K562 (cell line): ENCODE data around the gene THAP5. TPM values are rescaled to one million over a fixed set of nuclear protein-coding genes. Genes with fewer than 3 reads are reported as not detected.
A peak's percentile ranks its signal among the peaks of the same experiment; 100 is the strongest.

Experiments
- NFE2L1 ChIP-seq: fragments of 450-650 bp; IDR thresholded peaks from 2 replicates; pipeline ENCODE4 v1.6.1; 2016; ENCODE audit warnings: missing genetic modification characterization, low read depth, mild to moderate bottlenecking, missing compliant biosample characterization, moderate library complexity, borderline replicate concordance
- SMARCB1 ChIP-seq: IDR thresholded peaks from 2 replicates; pipeline ENCODE4 v1.6.1; 2011; ENCODE audit warnings: improper control_type of control experiment, low read depth; ENCODE audit not compliant: insufficient read length
- TRIM28 ChIP-seq: fragments of 450-650 bp; IDR thresholded peaks from 2 replicates; pipeline ENCODE4 v1.6.1; 2017
- ZFP1 ChIP-seq: fragments of 450-650 bp; formaldehyde crosslinking; IDR thresholded peaks from 2 replicates; pipeline ENCODE4 v1.4.0; 2020; ENCODE audit warnings: mild to moderate bottlenecking, mixed read lengths
- ZNF778 ChIP-seq: fragments of 450-650 bp; formaldehyde crosslinking; IDR thresholded peaks from 2 replicates; pipeline ENCODE4 v1.4.0; 2020; ENCODE audit warnings: mild to moderate bottlenecking, moderate library complexity
- ZSCAN29 ChIP-seq: fragments of 450-650 bp; IDR thresholded peaks from 2 replicates; pipeline ENCODE4 v1.6.1; 2017
- polyA plus RNA-seq, 8 experiments: library from polyadenylated mRNA; depleted of rRNA in 4 of 8; stranded (reverse) in 5 of 8; unstranded in 3 of 8; fragments of >200 nt; fragmentation: Nextera tagmentation in 2 of 8; fragmentation: Illumina TruSeq in 1 of 8; extraction: Ambion mirVana in 2 of 8; extraction: Trizol in 1 of 8; gene quantifications; 2 replicates each; pipeline versions ENCODE4 v1.2.1 to v1.2.3, GENCODE V29; 2011 to 2014; ENCODE audit warnings: inconsistent platforms in 1 of 8, missing spikeins in 1 of 8
- total RNA-seq, 7 experiments: library from RNA; depleted of rRNA in 6 of 7; stranded (reverse); fragments of >200 nt in 6 of 7; fragmentation: Illumina TruSeq in 2 of 7; extraction: Trizol in 2 of 7; gene quantifications; 2 replicates each; pipeline versions ENCODE4 v1.2.1 to v1.2.3, GENCODE V29; 2011 to 2021; ENCODE audit warnings: low replicate concordance in 1 of 7
- TF ChIP-seq, protein P1 (sequence below): fragments of 450-650 bp; formaldehyde crosslinking; IDR thresholded peaks from 2 replicates; pipeline ENCODE4 v1.4.0; 2020; ENCODE audit warnings: mild to moderate bottlenecking, moderate library complexity
- TF ChIP-seq, protein P2 (sequence below): fragments of 450-650 bp; formaldehyde crosslinking; IDR thresholded peaks from 2 replicates; pipeline ENCODE4 v1.4.0; 2020; ENCODE audit warnings: mild to moderate bottlenecking
- TF ChIP-seq, protein P3 (sequence below): fragments of 450-650 bp; IDR thresholded peaks from 2 replicates; pipeline ENCODE4 v1.6.1; 2018; ENCODE audit not compliant: partially characterized antibody
- TF ChIP-seq, protein P4 (sequence below), 2 experiments: fragments of 450-650 bp in 1 of 2; sonication (generic) in 1 of 2; formaldehyde crosslinking in 1 of 2; IDR thresholded peaks in 1 of 2; conservative IDR thresholded peaks in 1 of 2; 2 replicates each; pipeline versions ENCODE4 v1.6.1 to v1.8.1; 2016 to 2023; ENCODE audit warnings: mild to moderate bottlenecking in 2 of 2, moderate library complexity in 2 of 2, inconsistent platforms in 1 of 2, missing genetic modification reagents in 1 of 2
- TF ChIP-seq, protein P5 (sequence below), 2 experiments: fragments of 450-650 bp; formaldehyde crosslinking in 1 of 2; IDR thresholded peaks; 2 replicates each; pipeline versions ENCODE4 v1.4.0 to v1.6.1; 2014 to 2020; ENCODE audit warnings: mild to moderate bottlenecking in 2 of 2, borderline replicate concordance in 1 of 2, low read depth in 1 of 2

The THAP5 gene
- total and polyA plus RNA-seq, 9 of the 15 experiments (the other 6 are each of a cell fraction or from before 2014, with no cell fraction given): 16.5 to 58.1 (median 28.2) TPM

DNA sequence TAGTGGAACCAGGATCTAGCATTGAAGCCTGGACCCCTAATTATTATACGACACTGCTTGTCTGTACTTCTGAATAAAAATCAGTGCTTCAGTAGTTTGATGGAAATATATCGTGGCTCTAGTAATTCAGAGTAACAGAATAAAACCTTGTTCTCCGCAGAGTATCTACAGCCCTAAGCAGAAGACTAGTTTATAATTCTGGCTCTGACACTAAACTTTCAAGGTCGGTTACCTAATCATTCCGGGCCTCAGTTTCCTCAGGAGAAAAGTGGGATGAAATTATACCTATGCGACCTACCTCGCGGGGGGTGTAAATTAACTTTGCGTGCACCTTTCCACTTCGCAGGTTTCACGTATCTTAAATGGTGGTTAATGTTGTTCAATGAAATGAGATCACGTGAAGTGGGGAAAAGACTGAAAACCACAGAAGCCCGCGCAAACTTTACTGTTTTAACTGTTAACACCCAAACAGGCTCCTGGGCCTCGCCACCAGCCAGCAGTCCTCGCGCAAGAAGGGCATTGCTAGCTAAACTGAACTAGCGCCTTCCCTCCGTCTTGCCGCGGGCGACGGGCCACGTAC is 615 bp downstream of the THAP5 start (continued):
- 0 out of 2 replicates have a peak, but pooled peaks have one; percentile 16 for TF ChIP-seq ZSCAN29
- TF ChIP-seq, protein P1, sequence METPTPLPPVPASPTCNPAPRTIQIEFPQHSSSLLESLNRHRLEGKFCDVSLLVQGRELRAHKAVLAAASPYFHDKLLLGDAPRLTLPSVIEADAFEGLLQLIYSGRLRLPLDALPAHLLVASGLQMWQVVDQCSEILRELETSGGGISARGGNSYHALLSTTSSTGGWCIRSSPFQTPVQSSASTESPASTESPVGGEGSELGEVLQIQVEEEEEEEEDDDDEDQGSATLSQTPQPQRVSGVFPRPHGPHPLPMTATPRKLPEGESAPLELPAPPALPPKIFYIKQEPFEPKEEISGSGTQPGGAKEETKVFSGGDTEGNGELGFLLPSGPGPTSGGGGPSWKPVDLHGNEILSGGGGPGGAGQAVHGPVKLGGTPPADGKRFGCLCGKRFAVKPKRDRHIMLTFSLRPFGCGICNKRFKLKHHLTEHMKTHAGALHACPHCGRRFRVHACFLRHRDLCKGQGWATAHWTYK: peak; percentile 45; the same call in 1 of the 2 replicates
- TF ChIP-seq, protein P2, sequence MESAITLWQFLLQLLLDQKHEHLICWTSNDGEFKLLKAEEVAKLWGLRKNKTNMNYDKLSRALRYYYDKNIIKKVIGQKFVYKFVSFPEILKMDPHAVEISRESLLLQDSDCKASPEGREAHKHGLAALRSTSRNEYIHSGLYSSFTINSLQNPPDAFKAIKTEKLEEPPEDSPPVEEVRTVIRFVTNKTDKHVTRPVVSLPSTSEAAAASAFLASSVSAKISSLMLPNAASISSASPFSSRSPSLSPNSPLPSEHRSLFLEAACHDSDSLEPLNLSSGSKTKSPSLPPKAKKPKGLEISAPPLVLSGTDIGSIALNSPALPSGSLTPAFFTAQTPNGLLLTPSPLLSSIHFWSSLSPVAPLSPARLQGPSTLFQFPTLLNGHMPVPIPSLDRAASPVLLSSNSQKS: no peak
- TF ChIP-seq TRIM28: no peak
- TF ChIP-seq, protein P3, sequence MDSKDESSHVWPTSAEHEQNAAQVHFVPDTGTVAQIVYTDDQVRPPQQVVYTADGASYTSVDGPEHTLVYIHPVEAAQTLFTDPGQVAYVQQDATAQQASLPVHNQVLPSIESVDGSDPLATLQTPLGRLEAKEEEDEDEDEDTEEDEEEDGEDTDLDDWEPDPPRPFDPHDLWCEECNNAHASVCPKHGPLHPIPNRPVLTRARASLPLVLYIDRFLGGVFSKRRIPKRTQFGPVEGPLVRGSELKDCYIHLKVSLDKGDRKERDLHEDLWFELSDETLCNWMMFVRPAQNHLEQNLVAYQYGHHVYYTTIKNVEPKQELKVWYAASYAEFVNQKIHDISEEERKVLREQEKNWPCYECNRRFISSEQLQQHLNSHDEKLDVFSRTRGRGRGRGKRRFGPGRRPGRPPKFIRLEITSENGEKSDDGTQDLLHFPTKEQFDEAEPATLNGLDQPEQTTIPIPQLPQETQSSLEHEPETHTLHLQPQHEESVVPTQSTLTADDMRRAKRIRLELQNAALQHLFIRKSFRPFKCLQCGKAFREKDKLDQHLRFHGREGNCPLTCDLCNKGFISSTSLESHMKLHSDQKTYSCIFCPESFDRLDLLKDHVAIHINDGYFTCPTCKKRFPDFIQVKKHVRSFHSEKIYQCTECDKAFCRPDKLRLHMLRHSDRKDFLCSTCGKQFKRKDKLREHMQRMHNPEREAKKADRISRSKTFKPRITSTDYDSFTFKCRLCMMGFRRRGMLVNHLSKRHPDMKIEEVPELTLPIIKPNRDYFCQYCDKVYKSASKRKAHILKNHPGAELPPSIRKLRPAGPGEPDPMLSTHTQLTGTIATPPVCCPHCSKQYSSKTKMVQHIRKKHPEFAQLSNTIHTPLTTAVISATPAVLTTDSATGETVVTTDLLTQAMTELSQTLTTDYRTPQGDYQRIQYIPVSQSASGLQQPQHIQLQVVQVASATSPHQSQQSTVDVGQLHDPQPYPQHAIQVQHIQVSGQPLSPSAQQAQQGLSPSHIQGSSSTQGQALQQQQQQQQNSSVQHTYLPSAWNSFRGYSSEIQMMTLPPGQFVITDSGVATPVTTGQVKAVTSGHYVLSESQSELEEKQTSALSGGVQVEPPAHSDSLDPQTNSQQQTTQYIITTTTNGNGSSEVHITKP: no peak
- no peak for TF ChIP-seq ZFP1 (CRISPR knock-in tag)
- TF ChIP-seq, protein P4, sequence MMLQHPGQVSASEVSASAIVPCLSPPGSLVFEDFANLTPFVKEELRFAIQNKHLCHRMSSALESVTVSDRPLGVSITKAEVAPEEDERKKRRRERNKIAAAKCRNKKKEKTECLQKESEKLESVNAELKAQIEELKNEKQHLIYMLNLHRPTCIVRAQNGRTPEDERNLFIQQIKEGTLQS (IDR thresholded peaks at IDR 0.05): no peak
- TF ChIP-seq, protein P4 (CRISPR knock-in tag; conservative IDR thresholded peaks at IDR 0.05): no peak
- TF ChIP-seq NFE2L1: no peak
- TF ChIP-seq ZNF778: no peak
- TF ChIP-seq, protein P5, sequence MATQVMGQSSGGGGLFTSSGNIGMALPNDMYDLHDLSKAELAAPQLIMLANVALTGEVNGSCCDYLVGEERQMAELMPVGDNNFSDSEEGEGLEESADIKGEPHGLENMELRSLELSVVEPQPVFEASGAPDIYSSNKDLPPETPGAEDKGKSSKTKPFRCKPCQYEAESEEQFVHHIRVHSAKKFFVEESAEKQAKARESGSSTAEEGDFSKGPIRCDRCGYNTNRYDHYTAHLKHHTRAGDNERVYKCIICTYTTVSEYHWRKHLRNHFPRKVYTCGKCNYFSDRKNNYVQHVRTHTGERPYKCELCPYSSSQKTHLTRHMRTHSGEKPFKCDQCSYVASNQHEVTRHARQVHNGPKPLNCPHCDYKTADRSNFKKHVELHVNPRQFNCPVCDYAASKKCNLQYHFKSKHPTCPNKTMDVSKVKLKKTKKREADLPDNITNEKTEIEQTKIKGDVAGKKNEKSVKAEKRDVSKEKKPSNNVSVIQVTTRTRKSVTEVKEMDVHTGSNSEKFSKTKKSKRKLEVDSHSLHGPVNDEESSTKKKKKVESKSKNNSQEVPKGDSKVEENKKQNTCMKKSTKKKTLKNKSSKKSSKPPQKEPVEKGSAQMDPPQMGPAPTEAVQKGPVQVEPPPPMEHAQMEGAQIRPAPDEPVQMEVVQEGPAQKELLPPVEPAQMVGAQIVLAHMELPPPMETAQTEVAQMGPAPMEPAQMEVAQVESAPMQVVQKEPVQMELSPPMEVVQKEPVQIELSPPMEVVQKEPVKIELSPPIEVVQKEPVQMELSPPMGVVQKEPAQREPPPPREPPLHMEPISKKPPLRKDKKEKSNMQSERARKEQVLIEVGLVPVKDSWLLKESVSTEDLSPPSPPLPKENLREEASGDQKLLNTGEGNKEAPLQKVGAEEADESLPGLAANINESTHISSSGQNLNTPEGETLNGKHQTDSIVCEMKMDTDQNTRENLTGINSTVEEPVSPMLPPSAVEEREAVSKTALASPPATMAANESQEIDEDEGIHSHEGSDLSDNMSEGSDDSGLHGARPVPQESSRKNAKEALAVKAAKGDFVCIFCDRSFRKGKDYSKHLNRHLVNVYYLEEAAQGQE (IDR thresholded peaks at IDR 0.05; ENCODE audit: borderline replicate concordance): no peak
- TF ChIP-seq, protein P5 (CRISPR knock-in tag; IDR thresholded peaks at IDR 0.05; ENCODE audit: low read depth): 0 out of 2 replicates have a peak, but pooled peaks have one; percentile 32
- no peak for TF ChIP-seq SMARCB1
